Measurements from ENCODE around the gene TBXAS1. TPM values are rescaled to one million over a fixed set of nuclear protein-coding genes. Genes with fewer than 3 reads are reported as not detected.

Gene TBXAS1
- total RNA-seq, 1 donor from 2014 or later = 65.4 TPM

DNA sequence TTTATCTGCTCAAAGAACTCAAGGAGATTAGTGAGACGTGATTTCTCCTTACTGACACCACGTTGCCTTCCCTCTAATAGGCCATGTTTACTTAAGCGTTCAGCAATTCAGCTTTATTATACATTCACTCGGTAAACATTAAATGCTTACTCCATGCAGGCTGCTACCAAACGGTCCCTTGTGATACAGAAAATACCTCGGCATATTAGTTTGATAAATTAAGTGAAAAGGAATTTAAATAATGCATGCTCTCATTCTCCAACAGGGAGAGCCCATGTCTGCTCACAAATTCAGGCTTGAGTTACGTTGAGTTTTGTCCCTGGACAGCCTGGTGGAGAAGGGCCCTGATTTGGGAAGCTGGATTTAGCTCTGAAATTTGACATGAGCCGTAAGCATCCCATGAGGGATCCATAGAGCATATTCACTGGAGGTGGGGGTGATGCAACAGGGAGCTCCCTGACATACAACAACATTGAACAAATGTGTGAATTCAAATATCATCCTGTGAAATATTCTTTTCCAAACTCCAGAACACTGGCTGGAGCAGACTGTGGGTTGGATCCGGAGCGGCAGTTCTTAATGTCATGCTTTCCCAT is 86.3 kb downstream of the TBXAS1 start:
- no peak overlapping the region for H3K27ac ChIP-seq

DNA sequence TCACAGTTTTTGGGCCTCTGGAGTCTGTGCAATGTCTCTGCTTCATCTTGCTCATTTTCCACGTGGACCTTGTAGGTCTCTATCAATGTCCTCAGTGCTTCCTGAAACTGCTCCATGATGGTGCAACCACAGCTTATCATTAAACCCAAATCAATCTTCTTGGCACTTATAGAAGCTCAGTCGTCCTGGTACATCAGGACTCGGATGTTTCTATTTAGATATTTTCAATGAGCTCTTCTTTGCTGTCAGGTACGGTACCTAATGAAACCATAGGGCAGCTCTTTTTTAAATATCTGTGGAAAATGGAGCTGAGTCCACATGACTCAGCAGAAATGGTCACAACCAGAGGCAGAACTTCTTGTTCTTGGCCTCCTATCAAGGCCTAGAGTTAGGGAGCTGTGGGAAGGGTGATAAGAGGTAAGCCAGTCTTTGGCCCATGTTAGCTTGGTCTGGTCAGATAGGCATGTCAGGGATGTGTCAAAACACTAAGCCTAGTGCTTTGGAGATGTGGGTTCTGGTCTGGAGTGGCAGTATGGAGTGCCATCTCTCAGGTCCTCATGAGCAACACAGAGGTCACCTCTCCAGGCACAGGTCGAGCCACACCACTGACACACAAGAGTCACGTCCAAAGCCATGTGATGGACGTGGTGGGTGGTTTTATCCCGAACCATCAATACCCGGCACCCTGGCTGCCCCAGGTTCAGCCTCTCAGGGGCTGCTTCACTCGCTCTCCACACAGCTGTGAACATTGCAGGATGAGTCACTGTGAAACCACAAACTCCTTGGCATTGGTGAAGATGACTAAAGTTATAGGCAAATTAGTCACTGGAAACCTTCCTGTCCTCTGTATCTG is 87.0 kb downstream of the TBXAS1 start:
- peaks cover 18% of the 10 kb centered on the region for H3K4me1 ChIP-seq
- H3K36me3 ChIP-seq = no peaks in the 10 kb centered on the region
- TF ChIP-seq, protein P1, sequence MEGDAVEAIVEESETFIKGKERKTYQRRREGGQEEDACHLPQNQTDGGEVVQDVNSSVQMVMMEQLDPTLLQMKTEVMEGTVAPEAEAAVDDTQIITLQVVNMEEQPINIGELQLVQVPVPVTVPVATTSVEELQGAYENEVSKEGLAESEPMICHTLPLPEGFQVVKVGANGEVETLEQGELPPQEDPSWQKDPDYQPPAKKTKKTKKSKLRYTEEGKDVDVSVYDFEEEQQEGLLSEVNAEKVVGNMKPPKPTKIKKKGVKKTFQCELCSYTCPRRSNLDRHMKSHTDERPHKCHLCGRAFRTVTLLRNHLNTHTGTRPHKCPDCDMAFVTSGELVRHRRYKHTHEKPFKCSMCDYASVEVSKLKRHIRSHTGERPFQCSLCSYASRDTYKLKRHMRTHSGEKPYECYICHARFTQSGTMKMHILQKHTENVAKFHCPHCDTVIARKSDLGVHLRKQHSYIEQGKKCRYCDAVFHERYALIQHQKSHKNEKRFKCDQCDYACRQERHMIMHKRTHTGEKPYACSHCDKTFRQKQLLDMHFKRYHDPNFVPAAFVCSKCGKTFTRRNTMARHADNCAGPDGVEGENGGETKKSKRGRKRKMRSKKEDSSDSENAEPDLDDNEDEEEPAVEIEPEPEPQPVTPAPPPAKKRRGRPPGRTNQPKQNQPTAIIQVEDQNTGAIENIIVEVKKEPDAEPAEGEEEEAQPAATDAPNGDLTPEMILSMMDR (IDR thresholded peaks at IDR 0.05) = no peak
- no peaks in the 10 kb centered on the region for H3K27me3 ChIP-seq
- no peak for DNase-seq
- H3K9me3 ChIP-seq = no peaks in the 10 kb centered on the region
- peak; percentile 75 for ATAC-seq
- no peak overlapping the region for H3K4me3 ChIP-seq
- intact Hi-C loops (cut with DNase I) = no loop called here
- H3K27ac ChIP-seq = no peak overlapping the region

More for the DNA sequence above, 86.3 kb downstream of the TBXAS1 start:
- ATAC-seq (no peak), DNase-seq (no peak)
- no peaks in the 10 kb centered on the region for H3K9me3 ChIP-seq
- H3K4me1 ChIP-seq = peaks cover 18% of the 10 kb centered on the region
- intact Hi-C loops (cut with DNase I) = no loop called here
- H3K4me3 ChIP-seq = no peak overlapping the region
- H3K27me3 ChIP-seq = no peaks in the 10 kb centered on the region
- no peaks in the 10 kb centered on the region for H3K36me3 ChIP-seq
- TF ChIP-seq, protein P1 (IDR thresholded peaks at IDR 0.05) = no peak

DNA sequence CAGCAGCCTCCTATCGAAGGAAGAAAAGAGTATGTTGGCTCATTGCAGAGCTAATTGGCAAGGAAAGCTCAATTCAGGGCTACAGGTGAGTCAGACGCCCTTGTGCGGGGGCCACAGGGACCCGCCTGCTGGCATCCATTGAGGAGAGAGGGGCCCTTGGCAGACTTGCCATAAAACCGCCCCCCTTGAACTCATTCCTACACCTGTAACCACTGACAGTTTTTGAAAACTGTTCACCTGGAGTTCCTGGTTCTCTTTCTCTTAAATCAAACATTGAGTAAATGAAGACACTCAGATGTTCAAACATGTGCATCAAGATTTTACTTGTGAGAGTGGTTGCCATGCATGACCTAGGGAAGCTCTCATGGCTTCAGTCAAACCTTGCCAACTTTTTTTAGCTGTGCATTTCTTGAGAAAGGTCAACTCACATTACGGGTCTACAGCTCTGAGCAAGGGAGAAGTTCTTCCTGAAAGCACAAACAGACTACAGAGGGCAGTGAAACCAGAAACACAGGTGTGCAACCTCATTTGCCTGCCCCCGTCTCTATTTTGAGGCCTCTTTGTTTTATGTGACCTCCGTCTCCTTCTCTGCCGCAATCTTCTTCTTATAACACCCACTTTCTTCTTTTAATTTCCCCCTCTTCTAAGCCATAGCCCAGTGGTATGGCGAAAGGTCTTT is 87.8 kb downstream of the TBXAS1 start:
- TF ChIP-seq, protein P1 (IDR thresholded peaks at IDR 0.05) = no peak
- ATAC-seq (no peak), DNase-seq (no peak)
- Histone ChIP-seq H3K4me3 (no peak overlapping the region), H3K4me1 (peaks cover 18% of the 10 kb centered on the region), H3K9me3 (no peaks in the 10 kb centered on the region), H3K27ac (no peak overlapping the region), H3K27me3 (no peaks in the 10 kb centered on the region), H3K36me3 (no peaks in the 10 kb centered on the region)
- intact Hi-C loops (cut with DNase I) = no loop called here

DNA sequence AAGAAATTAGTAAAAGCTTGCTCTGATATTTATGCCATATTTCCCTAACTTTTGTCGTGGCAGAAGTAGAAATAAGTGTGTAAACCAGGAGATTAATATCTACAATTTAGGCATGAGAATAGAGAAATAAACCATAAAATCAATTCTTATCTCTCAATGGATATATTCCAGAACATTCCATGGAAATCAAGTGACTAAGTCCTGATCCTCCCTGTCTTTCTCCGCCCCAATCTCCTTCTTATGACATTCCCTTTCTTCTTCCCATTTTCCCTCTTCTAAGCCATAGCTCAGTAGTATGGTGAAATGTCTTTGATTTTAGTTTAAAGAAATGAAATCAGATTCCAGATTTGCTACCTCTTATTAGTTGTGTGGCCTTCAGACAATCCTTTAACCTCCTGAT is 88.8 kb downstream of the TBXAS1 start:
- intact Hi-C loops (cut with DNase I) = no loop called here
- Histone ChIP-seq H3K4me3 (no peak overlapping the region), H3K4me1 (peaks cover 18% of the 10 kb centered on the region), H3K27ac (no peak overlapping the region), H3K36me3 (no peaks in the 10 kb centered on the region), H3K27me3 (no peaks in the 10 kb centered on the region), H3K9me3 (no peaks in the 10 kb centered on the region)
- ATAC-seq (no peak), DNase-seq (no peak)
- TF ChIP-seq, protein P1 (IDR thresholded peaks at IDR 0.05) = no peak

DNA sequence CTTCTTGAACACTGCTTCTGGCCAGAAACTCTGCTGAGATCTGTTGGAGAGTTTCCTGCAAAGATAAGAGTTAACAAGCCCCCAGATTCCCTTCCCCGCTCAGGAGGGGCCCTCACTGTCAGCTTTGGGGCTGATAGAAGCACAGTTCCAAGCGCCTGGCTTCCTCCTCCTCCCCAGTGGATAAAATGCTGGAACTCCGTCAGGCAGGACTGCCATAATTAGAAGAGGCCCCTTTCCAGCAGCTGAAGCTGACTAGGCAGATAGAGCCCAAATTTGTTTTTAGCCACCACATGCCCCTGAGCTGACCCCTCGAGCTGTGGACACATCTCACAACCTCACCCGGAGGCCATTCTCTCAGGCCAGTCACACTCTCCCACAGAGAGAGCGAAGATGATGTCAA is 89.4 kb downstream of the TBXAS1 start:
- Histone ChIP-seq H3K4me3 (no peak overlapping the region), H3K36me3 (no peaks in the 10 kb centered on the region), H3K4me1 (peaks cover 18% of the 10 kb centered on the region), H3K27ac (no peak overlapping the region), H3K27me3 (no peaks in the 10 kb centered on the region), H3K9me3 (no peaks in the 10 kb centered on the region)
- peak; percentile 45 for ATAC-seq
- TF ChIP-seq, protein P1 (IDR thresholded peaks at IDR 0.05) = no peak
- no peak for DNase-seq
- intact Hi-C loops (cut with DNase I) = no loop called here
